ENCODE results near the gene TRIM31.

DNA sequence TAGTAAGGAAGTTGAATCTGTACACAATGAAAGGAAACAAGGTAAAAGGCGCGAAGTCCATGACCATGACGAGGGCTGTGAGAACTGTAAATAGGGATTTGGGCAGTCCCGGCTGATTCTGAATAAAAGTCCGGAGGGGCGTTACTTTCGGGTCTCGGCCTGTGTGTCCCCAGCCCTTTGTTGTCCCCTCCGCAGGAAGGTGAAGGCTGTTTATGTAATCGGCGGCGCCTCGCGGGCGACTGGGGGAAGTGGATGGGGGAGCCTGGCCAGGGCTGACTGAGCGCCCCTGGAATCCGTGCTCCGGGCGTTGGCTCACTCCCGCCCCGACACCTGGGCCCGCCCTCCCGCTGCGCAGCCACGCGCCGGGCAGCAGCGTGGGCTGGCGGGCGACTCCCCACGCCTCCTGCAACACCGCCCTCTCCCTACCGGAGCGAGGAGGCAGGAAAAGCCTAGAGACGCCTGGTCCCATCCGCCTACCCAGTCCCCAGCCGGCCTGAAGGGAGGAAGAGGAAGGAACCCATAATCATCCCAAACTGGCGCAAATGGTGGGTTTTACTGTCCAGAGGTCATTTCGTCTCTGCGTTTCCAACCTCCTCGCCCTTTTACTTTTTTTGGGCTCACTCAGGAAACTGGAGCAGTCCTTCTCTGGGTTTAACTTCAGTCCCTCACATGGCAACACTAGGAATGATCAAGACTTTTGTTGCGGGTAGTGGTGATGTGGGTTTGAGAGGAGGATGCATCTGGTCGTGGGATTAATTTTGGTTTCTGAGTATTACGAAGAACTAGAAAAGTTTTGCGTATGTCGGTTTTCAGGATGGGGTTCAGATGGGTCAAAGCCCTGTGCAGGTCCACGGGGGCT is 12.1 kb downstream of the TRIM31 start:
- no peak for TF ChIP-seq POLR2A (IDR thresholded peaks at IDR 0.05)
- TF ChIP-seq EP300 (IDR thresholded peaks at IDR 0.05), result no peak

Measured in tibial nerve (tissue), 3 donors.